Measurements from ENCODE around the gene SLC43A1.
A peak's percentile ranks its signal among the peaks of the same experiment; 100 is the strongest.

DNA sequence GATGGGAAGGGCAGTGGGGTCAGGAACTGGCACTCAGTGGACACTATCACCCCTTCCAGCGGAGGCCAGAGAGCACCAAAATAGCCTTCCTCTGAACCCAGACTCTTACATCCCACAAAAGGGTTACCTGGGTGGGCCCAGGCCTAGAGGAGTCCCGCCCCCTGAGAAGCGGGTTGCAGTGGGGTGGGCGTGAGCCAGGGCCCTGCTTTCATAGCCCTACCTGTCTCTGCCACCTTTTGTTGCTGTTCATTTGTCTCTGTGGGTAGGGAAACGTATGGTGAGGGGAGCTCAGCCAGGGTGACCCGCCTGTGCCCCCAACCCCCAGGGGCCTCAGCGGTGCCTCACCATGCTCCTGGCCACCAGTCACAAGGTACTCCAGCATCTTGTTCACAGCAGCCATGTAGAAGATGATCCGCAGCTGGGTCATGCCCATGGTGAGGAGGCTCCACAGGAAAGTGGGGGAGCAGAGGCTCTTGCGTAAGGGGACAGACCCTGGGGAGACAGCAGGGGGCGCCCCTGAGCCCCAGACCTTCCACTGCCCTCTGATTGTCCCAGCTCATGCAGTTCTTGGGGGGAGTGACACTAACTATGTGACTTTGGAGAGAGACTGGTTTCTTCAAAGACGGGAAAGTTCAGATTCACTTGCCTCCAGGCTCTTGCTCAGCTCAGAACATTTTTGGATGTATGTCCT lies 24.0 kb downstream of the SLC43A1 start:
- TF ChIP-seq POLR2A (IDR thresholded peaks at IDR 0.05) = no peak
- TF ChIP-seq, protein P1, sequence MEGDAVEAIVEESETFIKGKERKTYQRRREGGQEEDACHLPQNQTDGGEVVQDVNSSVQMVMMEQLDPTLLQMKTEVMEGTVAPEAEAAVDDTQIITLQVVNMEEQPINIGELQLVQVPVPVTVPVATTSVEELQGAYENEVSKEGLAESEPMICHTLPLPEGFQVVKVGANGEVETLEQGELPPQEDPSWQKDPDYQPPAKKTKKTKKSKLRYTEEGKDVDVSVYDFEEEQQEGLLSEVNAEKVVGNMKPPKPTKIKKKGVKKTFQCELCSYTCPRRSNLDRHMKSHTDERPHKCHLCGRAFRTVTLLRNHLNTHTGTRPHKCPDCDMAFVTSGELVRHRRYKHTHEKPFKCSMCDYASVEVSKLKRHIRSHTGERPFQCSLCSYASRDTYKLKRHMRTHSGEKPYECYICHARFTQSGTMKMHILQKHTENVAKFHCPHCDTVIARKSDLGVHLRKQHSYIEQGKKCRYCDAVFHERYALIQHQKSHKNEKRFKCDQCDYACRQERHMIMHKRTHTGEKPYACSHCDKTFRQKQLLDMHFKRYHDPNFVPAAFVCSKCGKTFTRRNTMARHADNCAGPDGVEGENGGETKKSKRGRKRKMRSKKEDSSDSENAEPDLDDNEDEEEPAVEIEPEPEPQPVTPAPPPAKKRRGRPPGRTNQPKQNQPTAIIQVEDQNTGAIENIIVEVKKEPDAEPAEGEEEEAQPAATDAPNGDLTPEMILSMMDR (IDR thresholded peaks at IDR 0.05) = peak in 1 of 3 experiments; percentile 44
